GM10847 (cell line): ENCODE data around the gene DOK6.

Source experiments
- POLR2A ChIP-seq: IDR thresholded peaks from 2 replicates; pipeline ENCODE4 v1.6.1; 2011; ENCODE audit not compliant: insufficient read length; ENCODE audit errors: extremely low read depth

Gene DOK6

DNA sequence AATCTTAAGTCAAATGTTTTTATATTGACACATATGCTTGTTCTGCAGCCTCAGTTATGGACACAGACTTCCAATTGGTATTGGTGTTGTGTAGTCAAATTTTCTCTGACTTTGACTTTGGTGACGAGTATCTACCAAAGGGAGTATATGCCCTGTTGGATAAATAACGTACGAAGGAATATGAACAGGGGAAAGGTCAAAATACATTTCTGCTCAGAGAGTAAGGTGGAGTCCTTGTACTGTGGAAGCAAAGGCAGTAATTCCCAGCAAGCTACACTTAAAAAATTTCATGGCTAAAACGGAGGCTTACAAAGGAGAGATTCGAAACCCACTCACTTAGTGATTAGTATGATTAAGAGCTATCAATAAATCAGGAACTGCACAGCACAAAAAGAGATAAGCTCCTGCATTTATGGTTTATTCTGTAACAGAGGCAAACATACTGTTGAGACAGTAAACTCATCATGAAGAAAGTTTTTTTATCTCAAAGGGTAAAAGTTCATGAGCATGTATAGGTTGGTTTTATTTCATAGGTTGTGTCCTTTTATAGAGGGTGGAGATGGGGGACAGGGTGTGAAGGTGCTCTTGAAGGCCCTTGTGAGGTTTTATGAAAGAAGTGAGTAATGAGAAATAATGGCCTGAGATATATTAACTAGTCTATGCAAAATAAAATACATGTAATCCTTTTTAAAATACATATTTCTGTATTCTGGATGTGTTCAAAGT lies 404.3 kb downstream of the DOK6 start:
- TF ChIP-seq POLR2A = no peak

DNA sequence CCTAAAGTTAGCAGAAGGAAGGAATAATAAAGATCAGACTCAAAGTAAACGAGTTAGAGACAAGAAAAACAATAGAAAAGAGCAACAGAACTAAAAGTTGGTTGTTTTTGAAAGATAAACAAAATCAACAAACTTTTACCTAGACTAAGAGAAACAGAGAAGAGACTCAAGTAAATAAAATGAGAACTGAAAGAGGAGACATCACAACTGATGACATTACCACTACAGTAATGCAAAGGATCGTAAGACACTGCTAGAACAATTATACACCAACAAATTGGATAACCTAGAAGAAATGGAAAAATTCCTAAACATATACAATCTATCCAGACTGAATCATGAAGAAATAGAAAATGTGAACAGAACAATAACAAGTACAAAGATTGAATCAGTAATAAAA lies 407.7 kb downstream of the DOK6 start:
- no peak for TF ChIP-seq POLR2A

DNA sequence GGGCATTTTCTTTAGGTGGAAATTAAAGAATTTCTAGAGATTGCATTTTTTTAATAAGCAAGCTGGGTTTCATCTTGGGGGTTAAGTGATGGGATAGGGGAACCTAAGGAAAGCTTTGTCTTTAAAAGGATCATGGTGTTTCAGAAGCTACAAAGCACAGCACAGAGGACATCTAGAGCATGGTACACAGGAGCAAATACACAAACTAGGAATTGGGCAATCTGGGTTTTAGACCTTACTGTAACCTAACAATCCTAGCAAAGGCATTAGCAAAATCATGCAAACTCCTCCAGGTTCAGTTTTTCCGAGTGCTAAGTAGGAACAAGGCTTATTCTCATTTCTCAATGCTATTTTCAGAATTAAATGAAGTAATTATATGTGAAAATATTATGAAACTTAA lies 412.9 kb downstream of the DOK6 start:
- TF ChIP-seq POLR2A = no peak

DNA sequence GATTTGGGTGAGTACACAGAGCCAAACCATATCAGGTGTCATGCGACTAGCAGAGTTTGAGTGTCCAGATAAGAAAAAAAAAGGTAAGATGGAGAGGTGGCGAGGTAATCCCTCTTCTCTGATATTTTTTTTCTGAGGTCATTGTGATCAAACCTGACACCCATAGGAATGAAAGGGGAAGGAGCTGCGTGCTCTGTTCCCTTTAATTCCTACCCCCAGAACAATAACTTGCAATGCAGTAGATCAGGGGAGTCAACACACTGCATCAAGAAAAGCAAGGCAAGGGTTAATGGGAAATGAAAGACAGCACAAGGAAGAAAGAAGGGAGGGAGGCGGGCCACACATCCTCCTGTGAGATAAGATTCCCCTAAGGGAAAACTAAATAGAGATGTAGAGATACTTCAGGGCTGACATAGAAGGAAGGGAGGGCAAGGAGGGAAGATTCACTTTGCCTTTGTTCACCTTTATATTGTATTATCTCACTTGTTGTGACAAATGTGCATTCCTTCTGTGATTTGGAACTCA lies 414.2 kb downstream of the DOK6 start:
- TF ChIP-seq POLR2A = no peak

DNA sequence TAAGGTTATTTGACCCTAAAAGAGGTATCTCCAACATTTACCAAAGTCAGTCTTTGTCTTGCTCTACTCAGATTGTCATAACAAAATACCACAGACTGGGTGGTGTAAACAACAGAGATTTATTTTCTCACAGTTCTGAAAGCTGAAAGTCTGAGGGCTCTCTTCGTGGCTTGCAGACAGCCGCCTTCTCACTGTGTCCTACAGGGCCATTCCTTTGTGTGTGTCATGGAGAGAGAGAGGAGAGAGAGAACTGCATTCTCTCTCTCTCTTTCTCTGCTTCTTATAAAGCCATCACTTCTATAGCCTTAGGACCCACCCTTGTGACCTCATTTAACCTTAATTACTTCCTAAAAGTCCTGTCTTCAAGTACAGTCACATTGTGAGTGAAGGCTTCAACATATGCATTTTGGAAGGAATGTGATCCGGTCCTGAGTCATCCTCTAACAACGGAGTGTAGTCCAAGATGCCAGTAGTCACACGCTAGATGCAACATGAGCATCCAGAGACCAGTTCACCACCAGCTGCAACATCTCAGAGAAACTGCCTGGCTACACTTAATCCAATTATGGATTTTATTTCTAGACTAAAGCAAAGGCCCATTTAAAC lies 416.8 kb downstream of the DOK6 start:
- no peak for TF ChIP-seq POLR2A

DNA sequence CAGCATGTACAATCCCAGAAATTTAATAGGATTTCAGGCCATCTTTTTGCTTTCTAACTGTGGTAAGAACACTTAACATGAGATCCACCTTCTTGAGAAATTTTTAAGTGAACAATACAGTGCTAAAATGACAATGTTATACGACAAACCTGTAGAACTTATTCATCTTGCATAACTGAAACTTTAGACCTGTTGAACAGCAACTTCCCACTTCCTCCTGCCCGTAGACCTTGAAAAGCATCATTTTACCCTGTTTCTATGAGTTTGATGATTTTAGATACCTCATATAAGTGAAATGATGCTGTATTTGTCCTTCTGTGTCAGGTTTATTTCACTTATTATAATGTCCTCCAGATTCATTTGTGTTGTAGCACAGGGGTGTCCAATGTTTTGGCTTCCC lies 418.8 kb downstream of the DOK6 start:
- no peak for TF ChIP-seq POLR2A

DNA sequence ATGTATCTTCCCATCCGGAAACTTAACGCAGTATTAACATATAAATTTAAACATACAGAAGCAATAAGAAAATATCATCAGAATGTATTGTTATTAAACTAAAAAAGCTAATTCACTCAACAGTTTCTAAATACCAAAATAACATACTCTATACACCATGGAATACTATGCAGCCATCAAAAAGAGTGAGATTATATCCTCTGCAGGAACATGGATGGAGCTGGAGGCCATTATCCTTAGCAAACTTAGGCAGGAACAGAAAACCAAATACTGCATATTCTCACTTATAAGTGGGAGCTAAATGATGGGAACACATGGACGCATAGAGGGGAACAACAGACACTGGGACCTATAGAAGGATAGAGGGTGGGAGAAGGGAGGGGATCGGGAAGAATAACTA lies 419.9 kb downstream of the DOK6 start:
- TF ChIP-seq POLR2A = no peak

DNA sequence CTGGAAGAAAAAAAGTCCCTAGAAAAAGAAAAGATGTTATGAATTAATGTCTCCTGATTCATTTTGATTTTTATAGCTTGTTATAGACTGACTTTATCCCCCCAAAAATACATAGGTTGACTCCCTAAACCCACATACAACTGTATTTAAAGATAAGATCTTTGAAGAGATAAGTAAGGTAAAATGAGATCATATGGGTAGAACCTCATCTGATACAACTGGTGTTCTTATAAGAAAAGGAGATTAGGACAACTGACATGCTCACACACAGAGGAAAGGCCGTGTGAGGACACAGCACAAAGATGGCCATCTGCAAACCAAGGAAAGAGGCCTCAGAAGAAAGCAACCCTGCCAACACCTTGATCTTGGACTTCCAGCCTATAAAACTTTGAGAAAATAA lies 429.5 kb downstream of the DOK6 start:
- no peak for TF ChIP-seq POLR2A

DNA sequence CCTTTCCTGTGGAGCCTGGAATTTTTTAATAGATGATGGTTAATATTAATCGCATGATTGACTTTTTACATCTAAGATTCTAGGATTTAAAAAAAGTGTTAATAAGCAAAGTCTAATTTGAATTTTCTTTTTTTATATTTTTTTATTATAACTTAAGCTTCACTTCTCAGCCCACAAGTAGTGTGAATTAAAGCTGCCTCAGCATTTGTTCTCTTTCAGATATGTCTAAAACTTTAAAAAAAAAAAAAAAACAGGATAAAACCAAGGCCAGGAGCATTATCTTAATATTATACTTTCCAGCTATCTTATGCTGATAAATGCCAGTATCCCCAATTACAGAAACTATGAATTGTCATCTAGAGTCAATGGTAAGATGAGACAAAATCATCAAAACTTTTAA lies 437.3 kb downstream of the DOK6 start:
- no peak for TF ChIP-seq POLR2A

DNA sequence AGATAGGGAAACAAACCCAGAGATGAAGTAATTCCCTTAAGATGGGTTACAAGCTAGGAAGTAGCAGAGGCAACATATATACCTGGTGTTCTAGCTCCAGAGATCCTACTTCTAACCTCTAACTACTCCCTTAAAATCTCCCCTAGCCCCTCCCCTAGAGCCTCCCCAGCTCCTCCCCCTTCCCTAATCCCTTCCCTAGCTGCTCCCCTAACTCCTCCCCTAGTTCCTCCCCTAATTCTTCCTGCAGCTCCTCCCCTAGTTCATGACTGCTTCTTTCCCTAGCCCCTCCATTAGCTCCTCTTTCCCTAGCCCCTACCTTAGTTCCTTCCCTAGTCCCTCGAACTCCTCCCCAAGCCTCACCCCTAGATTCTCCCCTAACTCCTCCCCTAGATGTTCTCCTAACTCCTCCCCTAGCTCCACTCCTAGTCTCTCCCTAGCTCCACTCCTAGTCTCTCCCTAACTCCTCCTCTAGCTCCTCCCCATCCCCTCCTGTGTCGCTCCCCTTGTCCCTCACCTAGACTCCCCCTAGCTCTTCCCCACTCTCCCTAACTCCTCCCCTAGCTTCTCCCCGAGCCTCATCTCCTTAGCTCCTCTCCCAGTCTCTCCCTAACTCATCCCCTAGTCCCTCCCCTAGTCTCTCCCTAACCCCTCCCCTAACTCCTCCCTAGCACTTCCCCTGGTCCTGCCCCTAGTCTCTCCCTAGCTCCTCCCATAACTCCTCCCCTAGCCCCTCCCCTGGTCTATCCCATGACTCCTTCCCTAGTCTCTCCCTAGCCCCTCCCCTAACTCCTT lies 438.1 kb downstream of the DOK6 start:
- TF ChIP-seq POLR2A = no peak

DNA sequence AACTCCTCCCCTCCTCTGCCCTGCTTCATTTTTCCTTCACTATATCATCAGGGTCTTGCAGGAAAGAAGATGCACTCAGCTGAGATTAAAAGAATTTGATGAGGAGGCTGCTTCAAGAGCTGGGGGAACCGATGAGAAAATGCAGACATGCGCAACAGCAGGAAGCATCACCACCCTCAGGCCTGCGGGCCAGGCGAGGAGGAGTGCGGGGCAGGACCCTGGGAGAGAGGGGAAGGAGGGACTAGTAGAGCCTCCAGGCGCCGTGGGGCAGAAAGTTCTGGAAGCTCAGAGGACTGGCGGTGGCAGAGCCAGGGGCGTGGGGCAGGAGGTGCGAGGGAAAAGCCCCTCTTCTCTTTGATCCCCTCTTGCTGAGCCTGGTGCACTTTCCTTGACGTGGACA lies 438.8 kb downstream of the DOK6 start:
- no peak for TF ChIP-seq POLR2A

DNA sequence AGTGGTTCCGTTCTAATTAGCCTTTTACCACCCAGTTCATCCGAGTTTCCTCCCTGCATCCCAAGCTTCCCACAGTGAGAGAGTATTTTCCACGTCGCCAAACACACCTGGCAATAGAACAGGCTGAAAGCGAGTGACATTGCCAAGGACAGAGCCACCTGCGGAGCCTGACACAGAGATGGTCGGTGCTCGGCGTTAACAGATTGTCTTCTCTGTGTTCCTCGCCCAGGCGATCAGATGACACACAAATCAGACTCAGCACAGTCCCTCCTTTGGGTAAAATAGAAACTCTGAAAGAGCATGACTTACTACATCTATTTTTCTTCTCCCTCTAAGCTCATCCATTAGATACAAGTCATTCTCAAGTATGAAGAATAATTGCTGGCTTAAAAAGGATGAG lies 439.3 kb downstream of the DOK6 start:
- no peak for TF ChIP-seq POLR2A

DNA sequence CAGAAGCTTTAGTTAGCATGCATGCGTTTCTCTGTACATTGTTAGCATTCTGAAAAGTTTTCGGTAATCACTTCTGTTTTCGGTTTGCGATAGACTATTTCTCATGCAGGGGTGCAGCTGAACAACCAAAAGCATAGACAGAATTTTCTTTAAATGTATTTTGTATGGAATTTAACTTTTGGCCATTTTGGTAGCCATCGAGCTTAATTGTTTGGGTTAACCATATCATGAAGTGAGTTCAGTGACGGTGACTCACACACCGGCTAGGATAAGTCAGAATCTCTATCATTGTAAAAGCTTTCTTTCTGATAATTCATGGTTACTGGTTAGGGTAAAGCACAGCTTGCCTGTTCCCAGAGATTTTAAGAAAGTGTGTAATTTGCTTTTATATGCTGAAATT lies 439.8 kb downstream of the DOK6 start:
- TF ChIP-seq POLR2A = no peak

DNA sequence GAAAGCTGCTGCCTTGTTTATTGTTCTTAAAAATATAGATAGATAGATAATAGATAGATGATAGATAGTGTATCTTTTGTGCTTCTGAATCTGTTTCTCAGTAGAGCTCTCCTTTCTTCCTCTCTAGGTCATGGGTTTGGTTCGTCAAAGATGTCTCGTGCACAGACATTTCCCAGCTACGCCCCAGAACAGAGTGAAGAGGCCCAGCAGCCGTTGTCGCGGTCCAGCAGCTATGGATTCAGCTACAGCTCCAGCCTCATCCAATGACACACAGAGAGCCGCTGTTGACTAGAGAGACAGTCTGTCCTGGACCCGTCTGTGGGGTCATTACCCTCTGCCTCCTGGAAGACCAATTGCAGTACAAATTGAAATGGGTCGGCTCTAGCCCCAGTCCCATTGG lies 440.4 kb downstream of the DOK6 start:
- TF ChIP-seq POLR2A = no peak

DNA sequence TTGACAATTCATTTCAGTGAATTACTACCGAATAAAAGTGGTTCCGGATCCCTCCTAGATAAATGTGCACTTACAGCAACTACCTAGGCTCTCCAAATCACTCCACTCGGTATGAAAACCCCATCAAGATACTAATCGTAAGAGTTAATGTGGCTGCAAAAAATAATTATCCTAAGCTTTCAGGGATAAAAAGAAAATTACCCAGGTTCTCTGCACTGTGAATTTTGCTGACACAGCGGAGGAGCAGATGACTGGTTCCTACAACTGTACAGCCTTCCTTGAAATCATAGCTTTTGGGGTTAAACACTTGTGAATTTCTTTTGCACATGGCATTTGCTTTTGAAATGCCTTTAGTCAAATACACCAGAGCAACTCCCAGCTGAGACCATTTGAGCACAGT lies 442.3 kb downstream of the DOK6 start:
- no peak for TF ChIP-seq POLR2A

DNA sequence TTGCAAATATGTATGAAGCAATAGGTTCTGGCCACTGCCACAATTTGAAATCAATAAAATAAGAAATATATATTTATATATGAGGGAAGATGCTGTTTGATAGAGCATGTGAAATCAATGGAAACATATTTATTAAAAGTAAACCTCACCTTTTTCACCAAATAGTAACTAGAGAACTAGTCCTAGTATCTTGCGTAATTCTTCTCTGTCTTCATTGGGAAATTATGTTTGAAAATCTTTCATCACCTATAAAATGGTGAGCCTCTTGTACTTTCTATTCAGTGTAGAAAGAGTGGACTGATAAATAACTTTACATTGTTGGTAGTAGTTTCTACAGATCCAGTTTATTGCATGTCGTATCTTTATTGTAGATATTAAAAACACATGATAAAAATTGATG lies 444.0 kb downstream of the DOK6 start:
- no peak for TF ChIP-seq POLR2A

DNA sequence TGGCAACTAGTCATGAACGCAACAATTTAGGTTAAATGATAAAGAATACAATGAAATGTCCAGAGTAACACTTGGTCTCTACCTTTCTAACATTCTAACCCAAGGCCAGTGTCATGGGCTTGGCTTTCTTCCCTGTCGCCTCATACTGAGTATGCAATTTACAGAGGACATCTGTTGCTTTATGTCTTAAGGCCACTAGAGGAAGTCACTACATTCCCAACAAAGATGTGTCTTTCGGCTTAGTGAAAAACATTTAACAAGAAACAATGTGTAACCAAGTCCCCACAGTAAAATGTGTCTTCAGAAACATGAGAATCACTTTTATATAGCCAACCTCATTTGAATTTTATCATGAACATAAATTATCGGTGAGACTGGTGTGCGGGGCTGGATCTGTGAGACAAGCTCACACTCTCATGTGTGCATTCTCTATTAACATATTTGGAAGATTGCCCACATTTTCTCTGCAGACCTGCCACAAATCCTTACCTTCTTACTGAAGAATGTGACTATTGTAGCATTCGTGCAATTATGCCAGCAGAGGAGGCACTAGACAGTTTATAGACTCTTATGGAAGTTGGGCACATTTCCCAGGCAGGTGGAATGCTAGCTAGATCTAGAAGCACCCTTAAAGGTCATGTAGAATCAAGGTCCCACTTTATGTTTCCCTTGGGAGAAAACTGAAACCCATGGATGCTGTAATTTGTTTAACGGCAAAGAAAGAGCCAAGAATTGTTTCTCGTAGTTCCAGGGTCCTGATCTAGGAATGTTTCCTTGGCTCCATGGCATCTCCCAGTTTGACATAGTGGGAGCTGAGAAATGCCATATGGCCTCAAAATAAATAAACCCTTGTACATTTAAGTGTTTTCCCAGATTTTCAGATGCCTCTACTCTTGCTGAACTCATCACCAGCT lies 445.2 kb downstream of the DOK6 start:
- TF ChIP-seq POLR2A = no peak
